SJCRH30 (cell line): Measurements from ENCODE around the gene SCPEP1. TPM values are rescaled to one million over a fixed set of nuclear protein-coding genes. Genes with fewer than 3 reads are reported as not detected.
"Not testable (repeated sequence)": the region's sequence is repeated elsewhere in the genome, so short reads cannot be mapped to it uniquely, and the experiment has no call there.

Experiments used
- DNase-seq, 2 experiments: peaks; one replicate each; pipeline ENCODE4 v3.0.0-alpha.2; 2015 to 2020
- H3K27ac ChIP-seq: fragments of 250-450 bp; sonication (Bioruptor Pico); 2 replicates; pipeline ENCODE4 v1.5.1; 2020; ENCODE audit warnings: mild to moderate bottlenecking, moderate library complexity
- H3K27me3 ChIP-seq: fragments of 250-450 bp; sonication (Bioruptor Pico); 2 replicates; pipeline ENCODE4 v1.5.1; 2020; ENCODE audit warnings: mild to moderate bottlenecking, moderate library complexity
- H3K36me3 ChIP-seq: fragments of 250-450 bp; sonication (Bioruptor Pico); 2 replicates; pipeline ENCODE4 v1.5.1; 2020; ENCODE audit warnings: mild to moderate bottlenecking, moderate library complexity
- H3K4me1 ChIP-seq: fragments of 250-450 bp; sonication (Bioruptor Pico); 2 replicates; pipeline ENCODE4 v1.5.1; 2020; ENCODE audit warnings: mild to moderate bottlenecking, moderate library complexity
- H3K4me3 ChIP-seq: fragments of 250-450 bp; sonication (Bioruptor Pico); 2 replicates; pipeline ENCODE4 v1.5.1; 2020; ENCODE audit warnings: mild to moderate bottlenecking, moderate library complexity
- H3K9me3 ChIP-seq: fragments of 250-450 bp; sonication (Bioruptor Pico); replicated peaks from 2 replicates; pipeline ENCODE4 v1.5.1; 2020; ENCODE audit warnings: mild to moderate bottlenecking, moderate library complexity
- total RNA-seq: library from RNA; depleted of rRNA; stranded (reverse); fragments of >200 nt; shearing (Covaris generic); gene quantifications from 2 replicates; pipeline ENCODE4 v1.2.3, GENCODE V29; 2014

SCPEP1 gene
- total RNA-seq, 1 experiment from 2014 or later = 18.6 TPM

- Histone ChIP-seq H3K36me3 (no peaks in the 10 kb centered on the region), H3K4me3 (peak overlapping the region; percentile 61), H3K27ac (no peak overlapping the region), H3K4me1 (no peaks in the 10 kb centered on the region), H3K9me3 (no peaks in the 10 kb centered on the region), H3K27me3 (no peaks in the 10 kb centered on the region)
- DNase-seq = peak in 1 of 2 experiments; percentile 23
Observed at GRCh38 chr17:56978441-56979090, 635 bp downstream of the SCPEP1 start.

GRCh38 chr17:56979091-56979480 is 1.2 kb downstream of the SCPEP1 start:
- no peaks in the 10 kb centered on the region for H3K27me3 ChIP-seq
- no peaks in the 10 kb centered on the region for H3K36me3 ChIP-seq
- no peak overlapping the region for H3K4me3 ChIP-seq
- no peaks in the 10 kb centered on the region for H3K9me3 ChIP-seq
- no peaks in the 10 kb centered on the region for H3K4me1 ChIP-seq
- no peak overlapping the region for H3K27ac ChIP-seq
- peak in 1 of 2 experiments; percentile 8 for DNase-seq

- not testable (repeated sequence) for H3K9me3 ChIP-seq, H3K4me3 ChIP-seq, DNase-seq, H3K36me3 ChIP-seq, H3K4me1 ChIP-seq, H3K27me3 ChIP-seq, H3K27ac ChIP-seq
Observed at GRCh38 chr17:56980526-56980925, 2.6 kb downstream of the SCPEP1 start.

- no peaks in the 10 kb centered on the region for H3K27me3 ChIP-seq
- no peaks in the 10 kb centered on the region for H3K9me3 ChIP-seq
- DNase-seq = no peak
- H3K36me3 ChIP-seq = no peaks in the 10 kb centered on the region
- H3K27ac ChIP-seq = no peak overlapping the region
- no peak overlapping the region for H3K4me3 ChIP-seq
- no peaks in the 10 kb centered on the region for H3K4me1 ChIP-seq
Observed at GRCh38 chr17:56982312-56982711, 4.4 kb downstream of the SCPEP1 start.

- H3K4me3 ChIP-seq = no peak overlapping the region
- H3K27ac ChIP-seq = no peak overlapping the region
- H3K9me3 ChIP-seq = no peaks in the 10 kb centered on the region
- no peak for DNase-seq
- no peaks in the 10 kb centered on the region for H3K36me3 ChIP-seq
- no peaks in the 10 kb centered on the region for H3K4me1 ChIP-seq
- no peaks in the 10 kb centered on the region for H3K27me3 ChIP-seq
Observed at GRCh38 chr17:56983366-56983765, 5.4 kb downstream of the SCPEP1 start.

GRCh38 chr17:56985371-56986162 is 7.6 kb downstream of the SCPEP1 start:
- DNase-seq = no peak
- H3K27ac ChIP-seq = no peak overlapping the region
- H3K27me3 ChIP-seq = no peaks in the 10 kb centered on the region
- no peaks in the 10 kb centered on the region for H3K9me3 ChIP-seq
- H3K4me3 ChIP-seq = no peak overlapping the region
- H3K4me1 ChIP-seq = no peaks in the 10 kb centered on the region
- no peaks in the 10 kb centered on the region for H3K36me3 ChIP-seq

GRCh38 chr17:56987283-56987834 is 9.4 kb downstream of the SCPEP1 start:
- no peaks in the 10 kb centered on the region for H3K4me1 ChIP-seq
- H3K27ac ChIP-seq = no peak overlapping the region
- no peak overlapping the region for H3K4me3 ChIP-seq
- no peaks in the 10 kb centered on the region for H3K27me3 ChIP-seq
- no peaks in the 10 kb centered on the region for H3K9me3 ChIP-seq
- H3K36me3 ChIP-seq = no peaks in the 10 kb centered on the region
- DNase-seq = no peak

- Histone ChIP-seq H3K27me3 (no peaks in the 10 kb centered on the region), H3K4me1 (no peaks in the 10 kb centered on the region), H3K9me3 (no peaks in the 10 kb centered on the region), H3K27ac (no peak overlapping the region), H3K36me3 (no peaks in the 10 kb centered on the region), H3K4me3 (no peak overlapping the region)
- DNase-seq = no peak
Observed at GRCh38 chr17:56988901-56989572, 11.1 kb downstream of the SCPEP1 start.

- H3K27ac ChIP-seq = no peak overlapping the region
Observed at GRCh38 chr17:56992364-56992763, 14.4 kb downstream of the SCPEP1 start.

GRCh38 chr17:56994009-56994792 is 16.3 kb downstream of the SCPEP1 start:
- H3K36me3 ChIP-seq = no peaks in the 10 kb centered on the region
- no peaks in the 10 kb centered on the region for H3K9me3 ChIP-seq
- H3K4me3 ChIP-seq = no peak overlapping the region
- no peak for DNase-seq
- H3K4me1 ChIP-seq = no peaks in the 10 kb centered on the region
- no peak overlapping the region for H3K27ac ChIP-seq
- H3K27me3 ChIP-seq = no peaks in the 10 kb centered on the region

More at GRCh38 chr17:56992364-56992763, 14.4 kb downstream of the SCPEP1 start:
- H3K9me3 ChIP-seq = no peaks in the 10 kb centered on the region
- no peaks in the 10 kb centered on the region for H3K36me3 ChIP-seq
- no peak overlapping the region for H3K4me3 ChIP-seq
- DNase-seq = no peak
- no peaks in the 10 kb centered on the region for H3K27me3 ChIP-seq
- H3K4me1 ChIP-seq = no peaks in the 10 kb centered on the region

- no peaks in the 10 kb centered on the region for H3K9me3 ChIP-seq
- H3K4me1 ChIP-seq = no peaks in the 10 kb centered on the region
- no peaks in the 10 kb centered on the region for H3K36me3 ChIP-seq
- H3K27ac ChIP-seq = no peak overlapping the region
- H3K4me3 ChIP-seq = no peak overlapping the region
- no peaks in the 10 kb centered on the region for H3K27me3 ChIP-seq
- DNase-seq = no peak
Observed at GRCh38 chr17:56995766-56996165, 17.8 kb downstream of the SCPEP1 start.

- H3K36me3 ChIP-seq = no peaks in the 10 kb centered on the region
- no peaks in the 10 kb centered on the region for H3K27me3 ChIP-seq
- H3K27ac ChIP-seq = no peak overlapping the region
- no peak for DNase-seq
- H3K4me1 ChIP-seq = no peaks in the 10 kb centered on the region
- H3K9me3 ChIP-seq = no peaks in the 10 kb centered on the region
- H3K4me3 ChIP-seq = no peak overlapping the region
Observed at GRCh38 chr17:56997313-56997712, 19.4 kb downstream of the SCPEP1 start.

- H3K27ac ChIP-seq = no peak overlapping the region
Observed at GRCh38 chr17:57001541-57001940, 23.6 kb downstream of the SCPEP1 start.

GRCh38 chr17:57002904-57003303 is 25.0 kb downstream of the SCPEP1 start:
- no peak for DNase-seq

More at GRCh38 chr17:57001541-57001940, 23.6 kb downstream of the SCPEP1 start:
- peak; percentile 13 to 25 for DNase-seq
- no peaks in the 10 kb centered on the region for H3K4me1 ChIP-seq
- H3K36me3 ChIP-seq = no peaks in the 10 kb centered on the region
- no peaks in the 10 kb centered on the region for H3K9me3 ChIP-seq
- no peaks in the 10 kb centered on the region for H3K27me3 ChIP-seq
- no peak overlapping the region for H3K4me3 ChIP-seq

More at GRCh38 chr17:57002904-57003303, 25.0 kb downstream of the SCPEP1 start:
- Histone ChIP-seq H3K36me3 (no peaks in the 10 kb centered on the region), H3K27ac (no peak overlapping the region), H3K9me3 (no peaks in the 10 kb centered on the region), H3K27me3 (no peaks in the 10 kb centered on the region), H3K4me1 (no peaks in the 10 kb centered on the region), H3K4me3 (no peak overlapping the region)
